Ishikawa (cell line): ENCODE measurements around the gene FRMPD2.

Experiments used
- CEBPB ChIP-seq: IDR thresholded peaks from 2 replicates; pipeline ENCODE4 v1.6.1; 2012
- CREB1 ChIP-seq: IDR thresholded peaks from 2 replicates; pipeline ENCODE4 v1.6.1; 2012; ENCODE audit warnings: low read depth
- EGR1 ChIP-seq: IDR thresholded peaks from 2 replicates; pipeline ENCODE4 v1.6.1; 2012
- EP300 ChIP-seq: IDR thresholded peaks from 2 replicates; pipeline ENCODE4 v1.6.1; 2012; ENCODE audit warnings: borderline replicate concordance
- FOXM1 ChIP-seq: IDR thresholded peaks from 2 replicates; pipeline ENCODE4 v1.6.1; 2012; ENCODE audit warnings: low read depth, borderline replicate concordance
- NFIC ChIP-seq: IDR thresholded peaks from 2 replicates; pipeline ENCODE4 v1.6.1; 2012
- RAD21 ChIP-seq: IDR thresholded peaks from 2 replicates; pipeline ENCODE4 v1.6.1; 2012; ENCODE audit warnings: low read depth
- TAF1 ChIP-seq: IDR thresholded peaks from 2 replicates; pipeline ENCODE4 v1.6.1; 2012; ENCODE audit warnings: low read depth, mild to moderate bottlenecking
- TCF12 ChIP-seq: IDR thresholded peaks from 2 replicates; pipeline ENCODE4 v1.6.1; 2012; ENCODE audit warnings: low read depth
- TEAD4 ChIP-seq: IDR thresholded peaks from 2 replicates; pipeline ENCODE4 v1.6.1; 2012
- YY1 ChIP-seq: IDR thresholded peaks from 2 replicates; pipeline ENCODE4 v1.6.1; 2012; ENCODE audit warnings: low read depth
- ZBTB7A ChIP-seq: IDR thresholded peaks from 2 replicates; pipeline ENCODE4 v1.6.1; 2012; ENCODE audit warnings: low read depth
- TF ChIP-seq, protein P1 (sequence below): IDR thresholded peaks from 2 replicates; pipeline ENCODE4 v1.6.1; 2012
- TF ChIP-seq, protein P2 (sequence below): IDR thresholded peaks from 2 replicates; pipeline ENCODE4 v1.6.1; 2012
- TF ChIP-seq, protein P3 (sequence below): IDR thresholded peaks from 2 replicates; pipeline ENCODE4 v1.6.1; 2012; ENCODE audit warnings: low read depth, mild to moderate bottlenecking

FRMPD2 gene

DNA sequence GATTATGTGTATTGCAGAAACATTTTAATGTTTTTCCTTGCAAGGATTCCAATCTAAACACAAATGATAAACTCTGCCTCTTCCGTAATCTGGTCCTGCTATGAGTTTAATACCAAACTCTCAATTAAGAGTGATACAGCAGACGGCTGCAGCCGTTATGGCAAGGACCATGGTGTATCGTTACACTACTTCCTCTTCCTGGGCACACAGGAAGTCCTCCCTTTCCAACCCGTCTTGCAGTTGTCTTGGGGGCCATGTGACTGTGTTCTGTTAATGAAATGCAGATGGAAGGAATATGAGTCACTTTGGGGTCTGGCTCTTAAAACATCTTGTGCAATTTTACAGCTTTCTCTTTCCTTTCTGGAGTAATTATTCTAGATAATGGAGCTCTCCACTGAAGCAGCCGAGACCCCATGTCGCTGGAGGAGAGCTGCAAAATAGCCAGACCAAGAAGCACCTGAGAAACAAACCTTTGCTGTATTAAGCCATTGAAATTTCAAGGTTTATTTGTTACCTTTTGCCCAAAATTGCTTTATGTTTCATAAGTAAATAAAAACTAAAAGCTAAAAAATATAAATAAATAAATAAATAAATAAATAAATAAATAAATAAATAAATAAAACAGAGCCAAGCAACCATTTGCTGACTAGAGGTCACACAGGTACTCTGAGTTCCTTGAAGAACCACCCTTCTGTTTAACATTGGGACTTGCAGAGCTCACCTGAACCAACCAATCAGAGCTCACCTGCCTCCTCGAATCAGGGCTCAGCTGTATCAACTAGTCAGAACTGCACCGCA is 74.7 kb downstream of the FRMPD2 start:
- TF ChIP-seq ZBTB7A (no peak), CEBPB (no peak), TAF1 (no peak), TCF12 (no peak)
- TF ChIP-seq, protein P1, sequence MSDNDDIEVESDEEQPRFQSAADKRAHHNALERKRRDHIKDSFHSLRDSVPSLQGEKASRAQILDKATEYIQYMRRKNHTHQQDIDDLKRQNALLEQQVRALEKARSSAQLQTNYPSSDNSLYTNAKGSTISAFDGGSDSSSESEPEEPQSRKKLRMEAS: no peak
- TF ChIP-seq, protein P2, sequence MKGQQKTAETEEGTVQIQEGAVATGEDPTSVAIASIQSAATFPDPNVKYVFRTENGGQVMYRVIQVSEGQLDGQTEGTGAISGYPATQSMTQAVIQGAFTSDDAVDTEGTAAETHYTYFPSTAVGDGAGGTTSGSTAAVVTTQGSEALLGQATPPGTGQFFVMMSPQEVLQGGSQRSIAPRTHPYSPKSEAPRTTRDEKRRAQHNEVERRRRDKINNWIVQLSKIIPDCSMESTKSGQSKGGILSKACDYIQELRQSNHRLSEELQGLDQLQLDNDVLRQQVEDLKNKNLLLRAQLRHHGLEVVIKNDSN: no peak

- TF ChIP-seq CREB1: no peak
- TF ChIP-seq EP300: no peak
- TF ChIP-seq EGR1: no peak
- TF ChIP-seq NFIC: no peak
These were observed 77.1 kb downstream of the FRMPD2 start for GRCh38 chr10:48197236-48197899.

DNA sequence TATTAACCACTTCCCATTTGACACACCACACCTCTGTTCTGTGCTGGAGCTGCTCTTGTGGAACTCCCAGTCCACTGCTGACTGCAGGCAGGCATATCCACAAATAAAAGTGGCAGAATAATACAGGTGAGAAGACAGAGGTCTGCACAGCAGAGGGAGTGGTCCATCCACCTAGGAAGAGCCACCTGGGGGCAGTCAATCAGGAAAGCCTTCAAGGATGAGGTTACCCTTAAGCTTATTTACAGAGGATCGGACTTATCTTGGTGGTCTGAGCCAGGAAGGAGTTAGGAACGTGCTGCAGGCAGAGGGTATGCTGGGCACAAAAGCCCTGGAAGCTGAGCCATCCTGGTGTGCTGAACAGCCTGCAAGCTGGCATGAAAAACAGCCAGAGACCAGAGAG is 78.7 kb downstream of the FRMPD2 start:
- TF ChIP-seq, protein P2: no peak
- TF ChIP-seq TEAD4: no peak
- no peak for TF ChIP-seq YY1
- no peak for TF ChIP-seq FOXM1
- TF ChIP-seq CEBPB: no peak
- no peak for TF ChIP-seq EGR1
- no peak for TF ChIP-seq TAF1
- TF ChIP-seq, protein P3, sequence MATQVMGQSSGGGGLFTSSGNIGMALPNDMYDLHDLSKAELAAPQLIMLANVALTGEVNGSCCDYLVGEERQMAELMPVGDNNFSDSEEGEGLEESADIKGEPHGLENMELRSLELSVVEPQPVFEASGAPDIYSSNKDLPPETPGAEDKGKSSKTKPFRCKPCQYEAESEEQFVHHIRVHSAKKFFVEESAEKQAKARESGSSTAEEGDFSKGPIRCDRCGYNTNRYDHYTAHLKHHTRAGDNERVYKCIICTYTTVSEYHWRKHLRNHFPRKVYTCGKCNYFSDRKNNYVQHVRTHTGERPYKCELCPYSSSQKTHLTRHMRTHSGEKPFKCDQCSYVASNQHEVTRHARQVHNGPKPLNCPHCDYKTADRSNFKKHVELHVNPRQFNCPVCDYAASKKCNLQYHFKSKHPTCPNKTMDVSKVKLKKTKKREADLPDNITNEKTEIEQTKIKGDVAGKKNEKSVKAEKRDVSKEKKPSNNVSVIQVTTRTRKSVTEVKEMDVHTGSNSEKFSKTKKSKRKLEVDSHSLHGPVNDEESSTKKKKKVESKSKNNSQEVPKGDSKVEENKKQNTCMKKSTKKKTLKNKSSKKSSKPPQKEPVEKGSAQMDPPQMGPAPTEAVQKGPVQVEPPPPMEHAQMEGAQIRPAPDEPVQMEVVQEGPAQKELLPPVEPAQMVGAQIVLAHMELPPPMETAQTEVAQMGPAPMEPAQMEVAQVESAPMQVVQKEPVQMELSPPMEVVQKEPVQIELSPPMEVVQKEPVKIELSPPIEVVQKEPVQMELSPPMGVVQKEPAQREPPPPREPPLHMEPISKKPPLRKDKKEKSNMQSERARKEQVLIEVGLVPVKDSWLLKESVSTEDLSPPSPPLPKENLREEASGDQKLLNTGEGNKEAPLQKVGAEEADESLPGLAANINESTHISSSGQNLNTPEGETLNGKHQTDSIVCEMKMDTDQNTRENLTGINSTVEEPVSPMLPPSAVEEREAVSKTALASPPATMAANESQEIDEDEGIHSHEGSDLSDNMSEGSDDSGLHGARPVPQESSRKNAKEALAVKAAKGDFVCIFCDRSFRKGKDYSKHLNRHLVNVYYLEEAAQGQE: no peak
- no peak for TF ChIP-seq NFIC
- TF ChIP-seq TCF12: no peak
- TF ChIP-seq EP300: no peak
- TF ChIP-seq, protein P1: no peak
- TF ChIP-seq RAD21: no peak
- TF ChIP-seq CREB1: no peak
- no peak for TF ChIP-seq ZBTB7A

- no peak for TF ChIP-seq FOXM1
- no peak for TF ChIP-seq TEAD4
- no peak for TF ChIP-seq CEBPB
- TF ChIP-seq EGR1: no peak
- TF ChIP-seq, protein P3: no peak
- TF ChIP-seq TAF1: no peak
- no peak for TF ChIP-seq TCF12
- TF ChIP-seq ZBTB7A: no peak
- TF ChIP-seq YY1: no peak
- no peak for TF ChIP-seq RAD21
- no peak for TF ChIP-seq NFIC
- no peak for TF ChIP-seq EP300
- TF ChIP-seq, protein P1: no peak
- TF ChIP-seq CREB1: no peak
These were observed 79.7 kb downstream of the FRMPD2 start for GRCh38 chr10:48194830-48195229.

DNA sequence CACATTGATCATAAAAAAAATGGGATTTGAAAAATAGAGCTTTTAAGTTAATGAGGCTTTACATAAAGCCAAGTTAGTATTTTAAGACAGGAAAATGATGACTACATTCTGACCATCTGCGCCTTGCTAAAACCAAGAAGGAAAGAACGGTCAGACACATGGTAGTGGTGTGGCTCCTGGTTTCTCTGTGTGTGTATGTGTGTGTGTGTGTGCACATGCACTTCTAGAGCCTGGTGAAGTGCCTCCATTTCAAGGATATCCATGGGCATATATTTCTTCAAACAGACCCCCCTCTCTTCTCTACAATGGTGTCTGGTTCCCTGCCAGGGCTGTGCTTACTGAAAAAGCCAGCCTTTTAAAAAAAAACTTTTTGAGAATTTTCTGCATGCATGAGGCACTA is 80.9 kb downstream of the FRMPD2 start:
- TF ChIP-seq, protein P3: no peak
- TF ChIP-seq, protein P1: no peak
- TF ChIP-seq, protein P2: no peak
